HEK293 (cell line): ENCODE results near the gene LRRC43.
A peak's percentile ranks its signal among the peaks of the same experiment; 100 is the strongest.

Experiments used
- CTCF ChIA-PET: fragments of 350-600 bp; formaldehyde crosslinking; extraction: SDS; loops from one replicate; lab custom pipeline; 2021; ENCODE audit warnings: antibody characterized with exemption; lab: Yijun Ruan, JAX
- POLR2A ChIA-PET: fragments of 300-600 bp; formaldehyde crosslinking; extraction: SDS; loops from one replicate; lab custom pipeline; 2020; ENCODE audit warnings: antibody characterized with exemption, inconsistent platforms; lab: Yijun Ruan, JAX
- H3K27ac ChIP-seq: fragments of 200-500 bp; sonication (Bioruptor generic); 2 replicates; pipeline ENCODE4 v1.5.1; 2014; ENCODE audit warnings: low read depth, low read length, control low read depth, inconsistent platforms; ENCODE audit errors: extremely low read depth
- H3K36me3 ChIP-seq, 2 experiments: fragments of 200-500 bp in 1 of 2; sonication (Bioruptor generic) in 1 of 2; 1 replicate in 1 of 2; 2 replicates in 1 of 2; pipeline ENCODE4 v1.5.1; 2014 to 2017; ENCODE audit warnings: inconsistent platforms in 2 of 2, low read length in 2 of 2; ENCODE audit not compliant: control insufficient read depth in 2 of 2, insufficient read depth in 1 of 2
- H3K4me1 ChIP-seq: fragments of 200-500 bp; sonication (Bioruptor generic); 2 replicates; pipeline ENCODE4 v1.5.1; 2014; ENCODE audit warnings: mild to moderate bottlenecking, low read length, inconsistent platforms; ENCODE audit not compliant: control insufficient read depth, insufficient read depth
- H3K4me3 ChIP-seq: 2 replicates; pipeline ENCODE4 v1.5.1; 2011; ENCODE audit warnings: low read depth, mild to moderate bottlenecking, control low read depth, low read length, moderate library complexity
- H3K9me3 ChIP-seq: fragments of 200-500 bp; sonication (Bioruptor generic); 2 replicates; pipeline ENCODE4 v1.5.1; 2014; ENCODE audit warnings: low read depth, low read length, inconsistent platforms; ENCODE audit not compliant: control insufficient read depth, insufficient read depth
- BCL11A ChIP-seq: fragments of 450-650 bp; formaldehyde crosslinking; IDR thresholded peaks from 2 replicates; pipeline ENCODE4 v1.5.1; 2016; ENCODE audit warnings: low read depth, missing biosample characterization, missing genetic modification characterization
- IKZF3 ChIP-seq: fragments of 450-650 bp; IDR thresholded peaks from 2 replicates; pipeline ENCODE4 v1.5.0; 2018; ENCODE audit warnings: missing biosample characterization, mild to moderate bottlenecking, missing genetic modification characterization, moderate library complexity
- MZF1 ChIP-seq: fragments of 450-650 bp; formaldehyde crosslinking; IDR thresholded peaks from 2 replicates; pipeline ENCODE4 v1.5.1; 2017; ENCODE audit warnings: missing biosample characterization, missing genetic modification characterization, borderline replicate concordance
- SETDB1 ChIP-seq: IDR thresholded peaks from one replicate; pipeline ENCODE4 v1.6.1; 2017; ENCODE audit warnings: mild to moderate bottlenecking, low read length, moderate library complexity, mixed read lengths; ENCODE audit not compliant: insufficient read length
- SP3 ChIP-seq: fragments of 450-650 bp; formaldehyde crosslinking; IDR thresholded peaks from 2 replicates; pipeline ENCODE4 v1.5.1; 2016; ENCODE audit warnings: missing biosample characterization, missing genetic modification characterization
- SP7 ChIP-seq: fragments of 450-650 bp; formaldehyde crosslinking; IDR thresholded peaks from 2 replicates; pipeline ENCODE4 v1.5.1; 2016; ENCODE audit warnings: missing biosample characterization, missing genetic modification characterization
- ZBTB17 ChIP-seq: fragments of 450-650 bp; formaldehyde crosslinking; IDR thresholded peaks from 2 replicates; pipeline ENCODE4 v1.5.1; 2016; ENCODE audit warnings: missing biosample characterization, missing genetic modification characterization
- ZFP37 ChIP-seq: fragments of 450-650 bp; formaldehyde crosslinking; IDR thresholded peaks from 2 replicates; pipeline ENCODE4 v1.5.1; 2016; ENCODE audit warnings: missing biosample characterization, missing genetic modification characterization
- ZNF10 ChIP-seq: fragments of 450-650 bp; formaldehyde crosslinking; IDR thresholded peaks from 2 replicates; pipeline ENCODE4 v1.5.1; 2017; ENCODE audit warnings: missing biosample characterization, missing genetic modification characterization
- ZNF132 ChIP-seq: fragments of 450-650 bp; formaldehyde crosslinking; IDR thresholded peaks from 2 replicates; pipeline ENCODE4 v1.5.1; 2017; ENCODE audit warnings: missing biosample characterization, missing genetic modification characterization, borderline replicate concordance
- ZNF175 ChIP-seq: fragments of 450-650 bp; formaldehyde crosslinking; IDR thresholded peaks from 2 replicates; pipeline ENCODE4 v1.5.1; 2016; ENCODE audit warnings: missing biosample characterization, missing genetic modification characterization
- ZNF404 ChIP-seq: fragments of 450-650 bp; formaldehyde crosslinking; IDR thresholded peaks from 2 replicates; pipeline ENCODE4 v1.5.1; 2017; ENCODE audit warnings: missing biosample characterization, missing genetic modification characterization
- ZNF423 ChIP-seq: fragments of 450-650 bp; formaldehyde crosslinking; IDR thresholded peaks from 2 replicates; pipeline ENCODE4 v1.5.1; 2016; ENCODE audit warnings: missing biosample characterization, missing genetic modification characterization
- ZNF600 ChIP-seq: fragments of 450-650 bp; formaldehyde crosslinking; IDR thresholded peaks from 2 replicates; pipeline ENCODE4 v1.5.1; 2016; ENCODE audit warnings: missing biosample characterization, missing genetic modification characterization
- ZNF621 ChIP-seq: fragments of 450-650 bp; formaldehyde crosslinking; IDR thresholded peaks from 2 replicates; pipeline ENCODE4 v1.5.1; 2017; ENCODE audit warnings: missing biosample characterization, missing genetic modification characterization
- ZNF654 ChIP-seq: fragments of 450-650 bp; formaldehyde crosslinking; IDR thresholded peaks from 2 replicates; pipeline ENCODE4 v1.5.1; 2016; ENCODE audit warnings: low read depth, missing biosample characterization, missing genetic modification characterization
- ZNF670 ChIP-seq: fragments of 450-650 bp; formaldehyde crosslinking; IDR thresholded peaks from 2 replicates; pipeline ENCODE4 v1.5.1; 2016; ENCODE audit warnings: missing biosample characterization, missing genetic modification characterization, low read depth
- ZSCAN23 ChIP-seq: fragments of 450-650 bp; formaldehyde crosslinking; IDR thresholded peaks from 2 replicates; pipeline ENCODE4 v1.5.1; 2016; ENCODE audit warnings: missing biosample characterization, missing genetic modification characterization
- TF ChIP-seq, protein P1 (sequence below): fragments of 450-650 bp; formaldehyde crosslinking; IDR thresholded peaks from 2 replicates; pipeline ENCODE4 v1.5.1; 2017; ENCODE audit warnings: missing biosample characterization, missing genetic modification characterization
- TF ChIP-seq, protein P2 (sequence below): fragments of 450-650 bp; formaldehyde crosslinking; IDR thresholded peaks from 2 replicates; pipeline ENCODE4 v1.5.1; 2016; ENCODE audit warnings: missing biosample characterization, missing genetic modification characterization
- TF ChIP-seq, protein P3 (sequence below): fragments of 450-650 bp; formaldehyde crosslinking; IDR thresholded peaks from 2 replicates; pipeline ENCODE4 v1.5.1; 2016; ENCODE audit warnings: missing biosample characterization, missing genetic modification characterization
- TF ChIP-seq, protein P4 (sequence below): fragments of 450-650 bp; formaldehyde crosslinking; IDR thresholded peaks from 2 replicates; pipeline ENCODE4 v1.5.0; 2017; ENCODE audit warnings: missing biosample characterization, missing genetic modification characterization, borderline replicate concordance
- TF ChIP-seq, protein P5 (sequence below): fragments of 450-650 bp; formaldehyde crosslinking; IDR thresholded peaks from 2 replicates; pipeline ENCODE4 v1.5.1; 2016; ENCODE audit warnings: missing biosample characterization, missing genetic modification characterization
- TF ChIP-seq, protein P6 (sequence below): IDR thresholded peaks from 2 replicates; pipeline ENCODE4 v1.6.1; 2011; ENCODE audit warnings: mild to moderate bottlenecking, low read depth, low read length, borderline replicate concordance
- TF ChIP-seq, protein P7 (sequence below): fragments of 450-650 bp; formaldehyde crosslinking; IDR thresholded peaks from 2 replicates; pipeline ENCODE4 v1.5.1; 2016; ENCODE audit warnings: missing biosample characterization, missing genetic modification characterization, borderline replicate concordance

Gene LRRC43

DNA sequence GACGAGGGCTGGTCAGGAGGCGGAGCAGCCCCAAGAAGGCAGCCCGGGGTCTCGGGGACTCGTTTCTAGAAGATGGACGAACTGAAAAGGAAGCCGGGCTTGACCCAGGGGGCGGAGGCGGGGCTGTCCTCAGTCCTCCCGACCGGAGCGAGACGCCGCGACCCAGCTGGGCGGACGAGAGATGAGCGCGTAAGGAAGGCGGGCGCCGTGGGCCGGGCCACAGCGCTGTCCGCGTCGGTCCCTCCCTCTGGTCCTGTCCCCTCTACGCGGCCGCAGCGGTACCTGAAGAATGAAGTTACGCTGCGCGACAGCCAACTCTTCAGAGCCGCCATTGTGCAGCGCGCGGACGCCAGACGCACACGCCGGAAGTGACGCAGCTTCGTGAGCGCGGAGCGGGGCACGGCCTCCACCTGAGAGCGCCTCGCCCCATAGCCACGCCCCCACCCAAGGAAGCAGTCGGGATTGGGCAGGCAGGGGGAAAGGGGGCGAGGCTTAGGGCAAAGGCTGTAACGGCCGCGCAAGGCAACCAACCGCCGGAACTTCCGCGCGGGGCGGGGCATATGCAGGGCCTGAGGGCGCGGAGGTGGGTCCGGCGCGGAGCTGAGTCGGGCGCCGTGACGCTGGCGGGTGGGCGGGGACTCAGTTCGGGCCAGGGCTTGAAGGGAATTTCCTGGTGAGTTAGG is 42.9 kb downstream of the LRRC43 start, which contains the start of gene DIABLO:
DIABLO (minus strand) TSS at position 370 of the 683 bp plus-strand sequence; CDS start at position 332, 38 bp downstream.
- CTCF ChIA-PET = interaction anchor here (1.2 kb wide), 1 partner anchor 35 kb away, joined by 3 read pairs; no protein-coding TSS in a partner anchor
- H3K27ac ChIP-seq = peak within 1 kb of the TSS; percentile 88
- peak within 1 kb of the TSS; percentile 98 for H3K4me3 ChIP-seq
- peaks cover 11% of the 10 kb centered on the region for H3K4me1 ChIP-seq
- H3K36me3 ChIP-seq = peaks cover 19 to 40% of the 10 kb centered on the region in 2 experiments
- no peaks in the 10 kb centered on the region for H3K9me3 ChIP-seq
- POLR2A ChIA-PET = interaction anchor here (0.6 to 2.2 kb wide), 20 partner anchors 9 to 1824 kb away, joined by 3 to 10 read pairs (median 5); partner anchors contain the start of genes B3GNT4, KNTC1, MLXIP and MPHOSPH9
- TF ChIP-seq ZNF423 (tag by site-specific recombination) = no peak
- no peak for TF ChIP-seq BCL11A (tag by site-specific recombination)
- TF ChIP-seq, protein P1, sequence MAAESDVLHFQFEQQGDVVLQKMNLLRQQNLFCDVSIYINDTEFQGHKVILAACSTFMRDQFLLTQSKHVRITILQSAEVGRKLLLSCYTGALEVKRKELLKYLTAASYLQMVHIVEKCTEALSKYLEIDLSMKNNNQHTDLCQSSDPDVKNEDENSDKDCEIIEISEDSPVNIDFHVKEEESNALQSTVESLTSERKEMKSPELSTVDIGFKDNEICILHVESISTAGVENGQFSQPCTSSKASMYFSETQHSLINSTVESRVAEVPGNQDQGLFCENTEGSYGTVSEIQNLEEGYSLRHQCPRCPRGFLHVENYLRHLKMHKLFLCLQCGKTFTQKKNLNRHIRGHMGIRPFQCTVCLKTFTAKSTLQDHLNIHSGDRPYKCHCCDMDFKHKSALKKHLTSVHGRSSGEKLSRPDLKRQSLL (tag by site-specific recombination) = no peak
- no peak for TF ChIP-seq IKZF3 (tag by site-specific recombination)
- TF ChIP-seq ZNF175 (tag by site-specific recombination) = no peak
- no peak for TF ChIP-seq ZNF670 (tag by site-specific recombination)
- no peak for TF ChIP-seq SETDB1
- TF ChIP-seq ZNF600 (tag by site-specific recombination) = peak; percentile 77; the same call in 1 of the 2 replicates
- TF ChIP-seq, protein P2, sequence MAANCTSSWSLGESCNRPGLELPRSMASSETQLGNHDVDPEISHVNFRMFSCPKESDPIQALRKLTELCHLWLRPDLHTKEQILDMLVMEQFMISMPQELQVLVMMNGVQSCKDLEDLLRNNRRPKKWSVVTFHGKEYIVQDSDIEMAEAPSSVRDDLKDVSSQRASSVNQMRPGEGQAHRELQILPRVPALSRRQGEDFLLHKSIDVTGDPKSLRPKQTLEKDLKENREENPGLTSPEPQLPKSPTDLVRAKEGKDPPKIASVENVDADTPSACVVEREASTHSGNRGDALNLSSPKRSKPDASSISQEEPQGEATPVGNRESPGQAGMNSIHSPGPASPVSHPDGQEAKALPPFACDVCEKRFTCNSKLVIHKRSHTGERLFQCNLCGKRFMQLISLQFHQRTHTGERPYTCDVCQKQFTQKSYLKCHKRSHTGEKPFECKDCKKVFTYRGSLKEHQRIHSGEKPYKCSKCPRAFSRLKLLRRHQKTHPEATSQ (tag by site-specific recombination) = 0 out of 2 replicates have a peak, but pooled peaks have one; percentile 29
- no peak for TF ChIP-seq ZNF10 (tag by site-specific recombination)
- TF ChIP-seq, protein P3, sequence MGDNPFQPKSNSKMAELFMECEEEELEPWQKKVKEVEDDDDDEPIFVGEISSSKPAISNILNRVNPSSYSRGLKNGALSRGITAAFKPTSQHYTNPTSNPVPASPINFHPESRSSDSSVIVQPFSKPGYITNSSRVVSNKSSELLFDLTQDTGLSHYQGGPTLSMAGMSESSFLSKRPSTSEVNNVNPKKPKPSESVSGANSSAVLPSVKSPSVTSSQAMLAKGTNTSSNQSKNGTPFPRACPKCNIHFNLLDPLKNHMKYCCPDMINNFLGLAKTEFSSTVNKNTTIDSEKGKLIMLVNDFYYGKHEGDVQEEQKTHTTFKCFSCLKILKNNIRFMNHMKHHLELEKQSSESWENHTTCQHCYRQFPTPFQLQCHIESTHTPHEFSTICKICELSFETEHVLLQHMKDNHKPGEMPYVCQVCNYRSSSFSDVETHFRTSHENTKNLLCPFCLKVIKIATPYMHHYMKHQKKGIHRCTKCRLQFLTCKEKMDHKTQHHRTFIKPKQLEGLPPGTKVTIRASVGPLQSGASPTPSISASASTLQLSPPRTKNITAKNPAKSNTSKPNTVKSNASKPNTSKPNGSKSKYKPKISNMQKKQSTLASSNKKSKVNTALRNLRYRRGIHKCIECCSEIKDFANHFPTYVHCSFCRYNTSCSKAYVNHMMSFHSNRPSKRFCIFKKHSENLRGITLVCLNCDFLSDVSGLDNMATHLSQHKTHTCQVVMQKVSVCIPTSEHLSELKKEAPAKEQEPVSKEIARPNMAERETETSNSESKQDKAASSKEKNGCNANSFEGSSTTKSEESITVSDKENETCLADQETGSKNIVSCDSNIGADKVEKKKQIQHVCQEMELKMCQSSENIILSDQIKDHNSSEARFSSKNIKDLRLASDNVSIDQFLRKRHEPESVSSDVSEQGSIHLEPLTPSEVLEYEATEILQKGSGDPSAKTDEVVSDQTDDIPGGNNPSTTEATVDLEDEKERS = no peak
- TF ChIP-seq ZFP37 = no peak; the same call in 1 of the 2 replicates
- no peak for TF ChIP-seq ZNF654 (tag by site-specific recombination)
- TF ChIP-seq, protein P4, sequence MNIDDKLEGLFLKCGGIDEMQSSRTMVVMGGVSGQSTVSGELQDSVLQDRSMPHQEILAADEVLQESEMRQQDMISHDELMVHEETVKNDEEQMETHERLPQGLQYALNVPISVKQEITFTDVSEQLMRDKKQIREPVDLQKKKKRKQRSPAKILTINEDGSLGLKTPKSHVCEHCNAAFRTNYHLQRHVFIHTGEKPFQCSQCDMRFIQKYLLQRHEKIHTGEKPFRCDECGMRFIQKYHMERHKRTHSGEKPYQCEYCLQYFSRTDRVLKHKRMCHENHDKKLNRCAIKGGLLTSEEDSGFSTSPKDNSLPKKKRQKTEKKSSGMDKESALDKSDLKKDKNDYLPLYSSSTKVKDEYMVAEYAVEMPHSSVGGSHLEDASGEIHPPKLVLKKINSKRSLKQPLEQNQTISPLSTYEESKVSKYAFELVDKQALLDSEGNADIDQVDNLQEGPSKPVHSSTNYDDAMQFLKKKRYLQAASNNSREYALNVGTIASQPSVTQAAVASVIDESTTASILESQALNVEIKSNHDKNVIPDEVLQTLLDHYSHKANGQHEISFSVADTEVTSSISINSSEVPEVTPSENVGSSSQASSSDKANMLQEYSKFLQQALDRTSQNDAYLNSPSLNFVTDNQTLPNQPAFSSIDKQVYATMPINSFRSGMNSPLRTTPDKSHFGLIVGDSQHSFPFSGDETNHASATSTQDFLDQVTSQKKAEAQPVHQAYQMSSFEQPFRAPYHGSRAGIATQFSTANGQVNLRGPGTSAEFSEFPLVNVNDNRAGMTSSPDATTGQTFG (tag by site-specific recombination) = no peak
- no peak for TF ChIP-seq ZNF404 (tag by site-specific recombination)
- TF ChIP-seq, protein P5, sequence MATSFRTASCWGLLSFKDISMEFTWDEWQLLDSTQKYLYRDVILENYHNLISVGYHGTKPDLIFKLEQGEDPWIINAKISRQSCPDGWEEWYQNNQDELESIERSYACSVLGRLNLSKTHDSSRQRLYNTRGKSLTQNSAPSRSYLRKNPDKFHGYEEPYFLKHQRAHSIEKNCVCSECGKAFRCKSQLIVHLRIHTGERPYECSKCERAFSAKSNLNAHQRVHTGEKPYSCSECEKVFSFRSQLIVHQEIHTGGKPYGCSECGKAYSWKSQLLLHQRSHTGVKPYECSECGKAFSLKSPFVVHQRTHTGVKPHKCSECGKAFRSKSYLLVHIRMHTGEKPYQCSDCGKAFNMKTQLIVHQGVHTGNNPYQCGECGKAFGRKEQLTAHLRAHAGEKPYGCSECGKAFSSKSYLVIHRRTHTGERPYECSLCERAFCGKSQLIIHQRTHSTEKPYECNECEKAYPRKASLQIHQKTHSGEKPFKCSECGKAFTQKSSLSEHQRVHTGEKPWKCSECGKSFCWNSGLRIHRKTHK = no peak
- TF ChIP-seq SP3 (tag by site-specific recombination) = peak; percentile 98
- no peak for TF ChIP-seq ZSCAN23 (tag by site-specific recombination)
- TF ChIP-seq ZNF132 = no peak
- no peak for TF ChIP-seq ZNF621 (tag by site-specific recombination)
- peak; percentile 84 for TF ChIP-seq ZBTB17
- TF ChIP-seq, protein P6, sequence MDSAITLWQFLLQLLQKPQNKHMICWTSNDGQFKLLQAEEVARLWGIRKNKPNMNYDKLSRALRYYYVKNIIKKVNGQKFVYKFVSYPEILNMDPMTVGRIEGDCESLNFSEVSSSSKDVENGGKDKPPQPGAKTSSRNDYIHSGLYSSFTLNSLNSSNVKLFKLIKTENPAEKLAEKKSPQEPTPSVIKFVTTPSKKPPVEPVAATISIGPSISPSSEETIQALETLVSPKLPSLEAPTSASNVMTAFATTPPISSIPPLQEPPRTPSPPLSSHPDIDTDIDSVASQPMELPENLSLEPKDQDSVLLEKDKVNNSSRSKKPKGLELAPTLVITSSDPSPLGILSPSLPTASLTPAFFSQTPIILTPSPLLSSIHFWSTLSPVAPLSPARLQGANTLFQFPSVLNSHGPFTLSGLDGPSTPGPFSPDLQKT = peak; percentile 65; the same call in 1 of the 2 replicates
- peak; percentile 79 for TF ChIP-seq SP7 (tag by site-specific recombination)
- TF ChIP-seq MZF1 (tag by site-specific recombination) = no peak
- TF ChIP-seq, protein P7, sequence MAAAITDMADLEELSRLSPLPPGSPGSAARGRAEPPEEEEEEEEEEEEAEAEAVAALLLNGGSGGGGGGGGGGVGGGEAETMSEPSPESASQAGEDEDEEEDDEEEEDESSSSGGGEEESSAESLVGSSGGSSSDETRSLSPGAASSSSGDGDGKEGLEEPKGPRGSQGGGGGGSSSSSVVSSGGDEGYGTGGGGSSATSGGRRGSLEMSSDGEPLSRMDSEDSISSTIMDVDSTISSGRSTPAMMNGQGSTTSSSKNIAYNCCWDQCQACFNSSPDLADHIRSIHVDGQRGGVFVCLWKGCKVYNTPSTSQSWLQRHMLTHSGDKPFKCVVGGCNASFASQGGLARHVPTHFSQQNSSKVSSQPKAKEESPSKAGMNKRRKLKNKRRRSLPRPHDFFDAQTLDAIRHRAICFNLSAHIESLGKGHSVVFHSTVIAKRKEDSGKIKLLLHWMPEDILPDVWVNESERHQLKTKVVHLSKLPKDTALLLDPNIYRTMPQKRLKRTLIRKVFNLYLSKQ (tag by site-specific recombination) = no peak
